Fibroblast of mammary gland (primary cell): ENCODE data around the gene DFFB.

Experiments used
- DNase-seq: peaks from one replicate; pipeline ENCODE4 v3.0.0-alpha.2; 2010; ENCODE audit warnings: low read depth
- H3K4me3 ChIP-seq: 2 replicates; pipeline ENCODE4 v1.5.1; 2011; ENCODE audit warnings: low read depth, mild to moderate bottlenecking, low read length, moderate library complexity; ENCODE audit not compliant: control insufficient read depth
- CTCF ChIP-seq: conservative IDR thresholded peaks from 2 replicates; pipeline ENCODE4 v1.5.1; 2011; ENCODE audit warnings: low read depth, low read length, inconsistent platforms; ENCODE audit not compliant: control insufficient read depth, insufficient read depth

Gene DFFB

GRCh38 chr1:3922851-3923250 lies 65.6 kb downstream of the DFFB start:
- TF ChIP-seq CTCF = no peak
- DNase-seq = no peak
- H3K4me3 ChIP-seq = no peak overlapping the region

- no peak overlapping the region for H3K4me3 ChIP-seq
- no peak for DNase-seq
- TF ChIP-seq CTCF = no peak
Observed at GRCh38 chr1:3923378-3924185, 66.3 kb downstream of the DFFB start.

DNA sequence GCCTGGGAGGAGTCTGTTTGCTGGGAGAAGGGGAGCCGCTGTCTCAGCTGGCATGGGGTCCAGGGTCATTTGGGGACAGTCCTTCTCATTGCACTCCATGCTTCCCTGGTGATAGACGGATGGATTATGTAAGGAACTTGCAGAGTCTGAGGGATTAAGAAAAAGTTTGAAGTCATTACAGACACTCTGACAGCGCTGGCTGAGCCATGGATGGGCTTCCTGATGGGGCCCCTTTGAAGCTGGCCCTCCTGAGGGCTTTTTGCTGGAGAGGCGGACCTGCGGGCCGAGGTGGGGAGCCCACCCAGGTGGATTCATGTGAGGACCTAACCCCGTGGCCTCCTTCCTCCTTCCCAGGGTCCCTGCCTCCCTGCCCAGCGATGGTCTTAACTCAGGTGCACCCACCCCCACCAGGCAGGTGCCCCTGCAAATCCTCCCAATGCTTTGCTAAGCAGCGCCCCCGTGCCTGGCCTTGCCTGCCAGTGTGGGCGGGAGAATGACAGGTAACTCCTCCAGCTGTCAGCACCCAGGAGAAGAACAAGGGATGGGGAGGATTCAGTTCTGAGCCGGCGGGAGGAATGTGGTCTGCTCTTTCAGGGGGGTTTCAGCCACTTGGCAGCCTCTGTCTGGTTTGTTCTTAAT lies 67.0 kb downstream of the DFFB start:
- TF ChIP-seq CTCF = no peak
- H3K4me3 ChIP-seq = no peak overlapping the region
- no peak for DNase-seq

DNA sequence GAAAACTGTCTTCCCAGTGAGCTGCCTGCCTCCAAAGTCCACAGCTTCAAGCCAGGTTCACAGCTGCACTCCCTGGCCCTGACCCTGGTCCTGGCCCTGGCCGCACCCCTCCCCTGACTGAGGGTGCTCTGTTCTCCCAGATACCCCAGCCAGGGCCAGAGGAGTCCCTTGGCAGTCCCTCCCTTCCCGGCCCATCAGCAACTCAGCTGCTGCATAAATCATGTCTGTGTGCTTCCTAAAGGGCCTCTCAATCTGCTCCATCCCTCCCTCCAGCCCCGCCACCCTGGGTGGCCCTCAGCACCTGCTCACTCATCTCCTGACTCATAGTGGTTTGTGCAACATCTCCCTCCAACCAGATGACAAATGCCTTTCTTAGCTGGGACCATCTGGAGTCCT lies 67.5 kb downstream of the DFFB start:
- no peak overlapping the region for H3K4me3 ChIP-seq
- TF ChIP-seq CTCF = no peak
- DNase-seq = peak; percentile 19

DNA sequence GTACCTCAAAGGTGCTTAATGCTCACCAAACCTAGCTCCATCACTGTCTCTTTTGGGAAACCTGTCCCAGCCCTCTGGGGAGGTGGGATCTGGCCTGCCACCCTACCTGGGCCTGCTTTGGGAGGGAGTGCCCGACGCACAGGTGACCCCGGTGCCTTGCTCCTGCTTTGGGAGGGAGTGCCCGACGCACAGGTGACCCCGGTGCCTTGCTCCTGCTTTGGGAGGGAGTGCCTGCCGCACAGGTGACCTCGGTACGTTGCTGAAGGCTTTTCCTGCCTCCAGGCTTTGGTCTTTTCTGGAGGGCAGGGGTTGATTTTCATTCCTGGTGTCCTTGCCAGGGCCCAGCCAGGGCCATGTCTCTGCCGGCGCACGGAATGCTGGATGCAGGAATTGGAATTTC lies 68.0 kb downstream of the DFFB start:
- no peak for DNase-seq
- TF ChIP-seq CTCF = no peak
- no peak overlapping the region for H3K4me3 ChIP-seq

DNA sequence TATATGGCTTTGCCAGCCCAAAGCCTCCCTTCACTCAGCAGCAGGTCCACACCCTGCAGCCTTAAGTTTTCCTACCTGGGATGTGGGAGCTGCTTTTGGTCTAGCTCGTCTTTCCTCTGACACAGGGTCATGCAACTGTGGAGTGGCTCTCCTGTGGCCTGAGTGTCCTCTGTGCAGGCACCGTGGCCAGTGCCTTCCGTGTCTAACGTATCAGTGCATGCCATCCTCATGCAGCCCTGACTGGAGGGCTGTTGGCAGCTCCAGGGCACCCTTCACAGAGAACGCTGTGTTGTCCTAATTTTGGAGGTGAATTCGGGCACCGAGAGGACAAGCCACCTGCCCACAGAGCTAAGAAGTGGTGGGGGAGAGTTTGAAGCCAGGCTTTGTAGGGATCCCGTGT lies 68.5 kb downstream of the DFFB start:
- DNase-seq = no peak
- no peak overlapping the region for H3K4me3 ChIP-seq
- TF ChIP-seq CTCF = no peak
